H9 (cell line): ENCODE data around the gene EML1. TPM values are rescaled to one million over a fixed set of nuclear protein-coding genes. Genes with fewer than 3 reads are reported as not detected.

Experiments
- DNase-seq: peaks from one replicate; pipeline ENCODE4 v3.0.0-alpha.2; 2017
- H2AFZ ChIP-seq: one replicate; pipeline ENCODE4 v1.6.1; 2013; ENCODE audit warnings: mild to moderate bottlenecking, low read length, control low read depth, moderate library complexity
- H2AK5ac ChIP-seq: 2 replicates; pipeline ENCODE4 v1.6.1; 2013; ENCODE audit warnings: low read length, control low read depth, mixed read lengths; ENCODE audit not compliant: insufficient read length
- H2BK120ac ChIP-seq: one replicate; pipeline ENCODE4 v1.6.1; 2013; ENCODE audit warnings: low read depth, mild to moderate bottlenecking, low read length, control low read depth, inconsistent platforms; ENCODE audit not compliant: poor library complexity, severe bottlenecking
- H2BK12ac ChIP-seq: 2 replicates; pipeline ENCODE4 v1.6.1; 2013; ENCODE audit warnings: low read length, control low read depth, mixed read lengths, low read depth; ENCODE audit not compliant: insufficient read length
- H2BK15ac ChIP-seq: 2 replicates; pipeline ENCODE4 v1.6.1; 2013; ENCODE audit warnings: low read depth, low read length, control low read depth
- H2BK20ac ChIP-seq: one replicate; pipeline ENCODE4 v1.6.1; 2013; ENCODE audit warnings: low read depth, mild to moderate bottlenecking, low read length, control low read depth, inconsistent platforms; ENCODE audit not compliant: poor library complexity, severe bottlenecking
- H2BK5ac ChIP-seq: 2 replicates; pipeline ENCODE4 v1.6.1; 2013; ENCODE audit warnings: low read length, control low read depth, mixed read lengths; ENCODE audit not compliant: insufficient read length
- H3K14ac ChIP-seq: 2 replicates; pipeline ENCODE4 v1.6.1; 2013; ENCODE audit warnings: low read length, control low read depth; ENCODE audit not compliant: insufficient read depth
- H3K18ac ChIP-seq: 2 replicates; pipeline ENCODE4 v1.6.1; 2013; ENCODE audit warnings: low read depth, mild to moderate bottlenecking, mixed read lengths, low read length, control low read depth; ENCODE audit not compliant: insufficient read length
- H3K23ac ChIP-seq: 2 replicates; pipeline ENCODE4 v1.6.1; 2013; ENCODE audit warnings: low read length, control low read depth, mixed read lengths, low read depth; ENCODE audit not compliant: insufficient read length
- H3K23me2 ChIP-seq: 2 replicates; pipeline ENCODE4 v1.6.1; 2013; ENCODE audit warnings: low read depth, mild to moderate bottlenecking, mixed read lengths, low read length, control low read depth; ENCODE audit not compliant: insufficient read length, poor library complexity, severe bottlenecking
- H3K27ac ChIP-seq: 2 replicates; pipeline ENCODE4 v1.5.1; 2013; ENCODE audit warnings: low read length, control low read depth, mixed read lengths, low read depth; ENCODE audit not compliant: insufficient read length
- H3K27me3 ChIP-seq: 2 replicates; pipeline ENCODE4 v1.6.1; 2013; ENCODE audit warnings: low read length, control low read depth, inconsistent platforms; ENCODE audit not compliant: insufficient read depth
- H3K4ac ChIP-seq: 2 replicates; pipeline ENCODE4 v1.6.1; 2013; ENCODE audit warnings: low read depth, mild to moderate bottlenecking, control low read depth, inconsistent platforms, low read length, moderate library complexity
- H3K4me1 ChIP-seq: 2 replicates; pipeline ENCODE4 v1.6.1; 2013; ENCODE audit warnings: low read length, control low read depth, inconsistent platforms; ENCODE audit not compliant: insufficient read depth
- H3K4me2 ChIP-seq: 2 replicates; pipeline ENCODE4 v1.6.1; 2013; ENCODE audit warnings: low read length, control low read depth, mixed read lengths; ENCODE audit not compliant: insufficient read length, insufficient read depth
- H3K56ac ChIP-seq: 2 replicates; pipeline ENCODE4 v1.6.1; 2013; ENCODE audit warnings: low read depth, mild to moderate bottlenecking, mixed read lengths, low read length, control low read depth; ENCODE audit not compliant: insufficient read length
- H3K79me1 ChIP-seq: 2 replicates; pipeline ENCODE4 v1.6.1; 2013; ENCODE audit warnings: low read depth, mild to moderate bottlenecking, moderate library complexity, low read length, control low read depth, inconsistent platforms; ENCODE audit not compliant: insufficient read depth, poor library complexity, severe bottlenecking
- H3K79me2 ChIP-seq: 2 replicates; pipeline ENCODE4 v1.6.1; 2013; ENCODE audit warnings: low read length, control low read depth, inconsistent platforms; ENCODE audit not compliant: insufficient read depth
- H3K9ac ChIP-seq: 2 replicates; pipeline ENCODE4 v1.6.1; 2013; ENCODE audit warnings: low read length, control low read depth, mixed read lengths; ENCODE audit not compliant: insufficient read length; ENCODE audit errors: extremely low read depth
- H3K9me3 ChIP-seq: one replicate; pipeline ENCODE4 v1.6.1; 2013; ENCODE audit warnings: low read depth, low read length, inconsistent platforms; ENCODE audit not compliant: control insufficient read depth
- H3T11ph ChIP-seq: one replicate; pipeline ENCODE4 v1.6.1; 2013; ENCODE audit warnings: mild to moderate bottlenecking, low read length, control low read depth, inconsistent platforms
- H4K20me1 ChIP-seq: one replicate; pipeline ENCODE4 v1.6.1; 2013; ENCODE audit not compliant: control insufficient read depth, insufficient read length, insufficient read depth
- H4K5ac ChIP-seq: 2 replicates; pipeline ENCODE4 v1.6.1; 2013; ENCODE audit warnings: low read depth, mild to moderate bottlenecking, mixed read lengths, low read length, control low read depth; ENCODE audit not compliant: insufficient read length
- H4K8ac ChIP-seq: replicated peaks from 2 replicates; pipeline ENCODE4 v1.6.1; 2013; ENCODE audit warnings: low read length, control low read depth, mixed read lengths, low read depth; ENCODE audit not compliant: insufficient read length
- H4K91ac ChIP-seq: 2 replicates; pipeline ENCODE4 v1.6.1; 2013; ENCODE audit warnings: low read depth, mild to moderate bottlenecking, moderate library complexity, mixed read lengths, low read length, control low read depth; ENCODE audit not compliant: insufficient read length
- H3K27ac Mint-ChIP-seq, 3 experiments: 2 replicates in 2 of 3; 3 replicates in 1 of 3; pipeline ENCODE4 v1.8.0; 2020 to 2021; ENCODE audit warnings: mixed read lengths in 3 of 3, mild to moderate bottlenecking in 1 of 3, moderate library complexity in 1 of 3
- H3K27me3 Mint-ChIP-seq: 2 replicates; pipeline ENCODE4 v1.8.0; 2021; ENCODE audit warnings: low read depth, mild to moderate bottlenecking, moderate library complexity, mixed read lengths
- H3K36me3 Mint-ChIP-seq, 3 experiments: 2 replicates in 2 of 3; 3 replicates in 1 of 3; pipeline ENCODE4 v1.8.0; 2020 to 2021; ENCODE audit warnings: low read depth in 3 of 3, mixed read lengths in 3 of 3; ENCODE audit not compliant: insufficient read depth in 1 of 3
- H3K4me1 Mint-ChIP-seq, 2 experiments: 2 replicates each; pipeline ENCODE4 v1.8.0; 2020; ENCODE audit warnings: mixed read lengths in 2 of 2
- H3K4me3 Mint-ChIP-seq, 2 experiments: 2 replicates in 1 of 2; 3 replicates in 1 of 2; pipeline ENCODE4 v1.8.0; 2020 to 2021; ENCODE audit warnings: mild to moderate bottlenecking in 2 of 2, mixed read lengths in 2 of 2, moderate library complexity in 1 of 2
- H3K9me3 Mint-ChIP-seq, 2 experiments: 2 replicates in 1 of 2; 3 replicates in 1 of 2; pipeline ENCODE4 v1.8.0; 2020; ENCODE audit warnings: mild to moderate bottlenecking in 2 of 2, mixed read lengths in 2 of 2, moderate library complexity in 1 of 2
- WGBS: extraction: QIAGEN DNeasy Blood & Tissue Kit; methylation state at CpG from one replicate; pipeline ENCODE4 v1.1.7; 2013; ENCODE audit warnings: missing lambda C conversion rate, low lambda C conversion rate, mixed read lengths; ENCODE audit not compliant: insufficient read length; ENCODE audit errors: extremely low coverage; 5-methylcytosine and 5-hydroxymethylcytosine counted together
- total RNA-seq: library from RNA; stranded (reverse); gene quantifications from 2 replicates; pipeline ENCODE4 v1.2.1, GENCODE V29; 2021
- TF ChIP-seq, protein P1 (sequence below): fragments of 200-600 bp; sonication (generic); conservative IDR thresholded peaks from 3 replicates; pipeline ENCODE4 v1.8.0; 2021; ENCODE audit warnings: antibody characterized with exemption, mild to moderate bottlenecking

The EML1 gene
- total RNA-seq, 1 experiment from 2014 or later: 16.7 TPM

DNA sequence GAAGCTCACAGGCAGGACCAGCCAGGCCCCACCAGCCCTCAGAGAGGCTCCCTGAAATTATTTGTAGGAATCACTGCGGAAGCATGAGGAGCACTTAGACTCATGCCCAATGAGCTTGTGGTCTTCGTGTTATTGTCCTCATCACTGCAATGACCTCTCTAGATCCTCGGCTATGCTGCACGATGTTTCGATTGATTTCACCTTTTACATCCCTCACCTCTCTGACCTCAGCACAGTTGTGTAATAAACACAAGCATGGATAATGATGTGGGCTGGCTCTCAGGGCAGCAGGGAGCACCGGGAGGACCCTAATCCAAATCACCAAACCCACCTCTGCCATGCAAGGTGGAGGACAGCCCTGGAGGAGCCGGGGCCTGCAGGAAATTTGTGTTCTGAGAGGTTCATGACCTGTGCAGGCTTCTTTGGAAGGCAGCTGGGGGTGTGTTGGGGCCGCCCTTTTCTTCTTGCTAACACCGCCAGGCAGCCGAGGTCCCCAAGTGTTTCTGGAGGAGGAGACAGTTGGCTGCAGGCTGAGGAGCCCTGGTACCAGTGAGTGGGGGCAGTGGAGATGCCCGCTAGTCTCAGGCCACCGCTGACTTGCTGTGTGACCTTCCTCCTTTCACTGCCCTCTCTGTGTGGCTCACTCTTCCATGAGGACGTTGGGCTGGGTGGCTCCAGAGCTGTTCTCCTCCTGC, 29.5 kb upstream of the EML1 start:
- Histone ChIP-seq H3K27me3 (no peaks in the 10 kb centered on the region), H4K8ac (no peak overlapping the region), H3K79me1 (no peaks in the 10 kb centered on the region), H3K56ac (no peak overlapping the region), H3K79me2 (no peaks in the 10 kb centered on the region), H3K9me3 (no peaks in the 10 kb centered on the region), H2BK5ac (no peak overlapping the region), H3K9ac (no peak overlapping the region), H3K4me1 (peaks cover 5% of the 10 kb centered on the region; the same call in 1 of the 2 replicates), H2BK15ac (no peak overlapping the region), H3K4ac (no peak overlapping the region), H2AFZ (no peak overlapping the region), H3K23me2 (no peaks in the 10 kb centered on the region), H3K18ac (no peak overlapping the region), H2BK20ac (no peak overlapping the region), H4K20me1 (no peaks in the 10 kb centered on the region), H2AK5ac (no peak overlapping the region), H3K14ac (no peak overlapping the region), H2BK12ac (no peak overlapping the region), H3T11ph (no peak overlapping the region), H4K91ac (no peak overlapping the region), H4K5ac (no peak overlapping the region), H3K27ac (no peak overlapping the region), H3K23ac (no peak overlapping the region), H3K4me2 (no peak overlapping the region), H2BK120ac (no peak overlapping the region)
- TF ChIP-seq, protein P1, sequence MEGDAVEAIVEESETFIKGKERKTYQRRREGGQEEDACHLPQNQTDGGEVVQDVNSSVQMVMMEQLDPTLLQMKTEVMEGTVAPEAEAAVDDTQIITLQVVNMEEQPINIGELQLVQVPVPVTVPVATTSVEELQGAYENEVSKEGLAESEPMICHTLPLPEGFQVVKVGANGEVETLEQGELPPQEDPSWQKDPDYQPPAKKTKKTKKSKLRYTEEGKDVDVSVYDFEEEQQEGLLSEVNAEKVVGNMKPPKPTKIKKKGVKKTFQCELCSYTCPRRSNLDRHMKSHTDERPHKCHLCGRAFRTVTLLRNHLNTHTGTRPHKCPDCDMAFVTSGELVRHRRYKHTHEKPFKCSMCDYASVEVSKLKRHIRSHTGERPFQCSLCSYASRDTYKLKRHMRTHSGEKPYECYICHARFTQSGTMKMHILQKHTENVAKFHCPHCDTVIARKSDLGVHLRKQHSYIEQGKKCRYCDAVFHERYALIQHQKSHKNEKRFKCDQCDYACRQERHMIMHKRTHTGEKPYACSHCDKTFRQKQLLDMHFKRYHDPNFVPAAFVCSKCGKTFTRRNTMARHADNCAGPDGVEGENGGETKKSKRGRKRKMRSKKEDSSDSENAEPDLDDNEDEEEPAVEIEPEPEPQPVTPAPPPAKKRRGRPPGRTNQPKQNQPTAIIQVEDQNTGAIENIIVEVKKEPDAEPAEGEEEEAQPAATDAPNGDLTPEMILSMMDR: no peak
- no peaks in the 10 kb centered on the region; the same call in 1 of the 2 replicates for H3K27me3 Mint-ChIP-seq
- H3K4me1 Mint-ChIP-seq: peaks cover 28% of the 10 kb centered on the region in 2 experiments
- H3K27ac Mint-ChIP-seq: no peak overlapping the region
- WGBS: no CpG with 5 or more reads among the region's 13 CpGs
- peaks cover 3 to 4% of the 10 kb centered on the region in 2 experiments; a peak in 3 of 5 replicates for H3K9me3 Mint-ChIP-seq
- DNase-seq: no peak
- peaks cover 0 to 4% (median 2%) of the 10 kb centered on the region in 3 experiments; a peak in 2 of 7 replicates for H3K36me3 Mint-ChIP-seq
- no peak overlapping the region for H3K4me3 Mint-ChIP-seq
